Transverse colon (tissue), 4 donors: ENCODE results near the gene MAJIN. TPM values are rescaled to one million over a fixed set of nuclear protein-coding genes. Genes with fewer than 3 reads are reported as not detected.

ENCODE experiments used
- DNase-seq: peaks from one replicate; pipeline ENCODE4 v3.0.0-alpha.2; 2019
- H3K27ac ChIP-seq, 4 donors: fragments of 200-600 bp; sonication (generic); 2 replicates each; pipeline ENCODE4 v1.5.1; 2016 to 2018; ENCODE audit warnings: inconsistent platforms in 4 of 4
- H3K27me3 ChIP-seq: fragments of 200-600 bp; sonication (generic); 2 replicates; pipeline ENCODE4 v1.5.1; 2017; ENCODE audit warnings: inconsistent platforms
- H3K36me3 ChIP-seq, 4 donors: fragments of 200-600 bp; sonication (generic); 2 replicates each; pipeline ENCODE4 v1.5.1; 2017 to 2019; ENCODE audit warnings: inconsistent platforms in 4 of 4
- H3K4me1 ChIP-seq, 4 donors: fragments of 200-600 bp; sonication (generic); 2 replicates each; pipeline ENCODE4 v1.5.1; 2017 to 2020; ENCODE audit warnings: inconsistent platforms in 4 of 4
- H3K4me3 ChIP-seq, 4 donors: fragments of 200-600 bp; sonication (generic); 1 replicate in 1 of 4; 2 replicates in 3 of 4; pipeline versions ENCODE4 v1.5.1 to v1.6.1; 2017 to 2019; ENCODE audit warnings: inconsistent platforms in 4 of 4
- H3K9me3 ChIP-seq, 2 donors: fragments of 200-600 bp; sonication (generic); 2 replicates each; pipeline ENCODE4 v1.5.1; 2017 to 2019; ENCODE audit warnings: inconsistent platforms in 2 of 2
- CTCF ChIP-seq, 5 experiments: fragments of 200-600 bp in 3 of 5; fragments of 450-650 bp in 2 of 5; sonication (generic) in 3 of 5; IDR thresholded peaks; 1 replicate in 2 of 5; 2 replicates in 3 of 5; pipeline ENCODE4 v1.5.1; 2016 to 2017; ENCODE audit warnings: antibody characterized with exemption in 5 of 5, inconsistent platforms in 3 of 5, mild to moderate bottlenecking in 2 of 5, moderate library complexity in 1 of 5
- EP300 ChIP-seq: sonication (generic); formaldehyde crosslinking; IDR thresholded peaks from one replicate; pipeline ENCODE4 v1.6.1; 2017; ENCODE audit warnings: antibody characterized with exemption, low read depth
- POLR2A ChIP-seq: fragments of 450-650 bp; IDR thresholded peaks from one replicate; pipeline ENCODE4 v1.6.1; 2016; ENCODE audit warnings: antibody characterized with exemption, mild to moderate bottlenecking, moderate library complexity
- POLR2AphosphoS5 ChIP-seq, 3 donors: sonication (generic); formaldehyde crosslinking; IDR thresholded peaks; one replicate each; pipeline ENCODE4 v1.6.1; 2016; ENCODE audit warnings: antibody characterized with exemption in 3 of 3
- WGBS, 2 donors: methylation state at CpG; one replicate each; pipeline ENCODE4 v1.1.5; 2018; ENCODE audit warnings: low coverage in 1 of 2; 5-methylcytosine and 5-hydroxymethylcytosine counted together
- in situ Hi-C, 4 donors: fragments of 200-750 bp; cut with MboI; loops; one replicate each; pipeline versions ENCODE4 v1.15.0 to v1.15.1; 2017; ENCODE audit warnings: low sequenced_read_pairs in 3 of 4, low pct_ligation_motif_present in 1 of 4, low pct_unique_long_range_greater_than_20kb in 1 of 4
- intact Hi-C: fragments of 100-400 bp; cut with DNase I; formaldehyde crosslinking; loops from one replicate; pipeline ENCODE4 v1.15.1; 2023; ENCODE audit warnings: low total_unique reads
- total RNA-seq, 4 donors: library from RNA; depleted of rRNA; stranded (reverse); fragments of >200 nt; gene quantifications; one replicate each; pipeline ENCODE4 v1.1.0, GENCODE V29; 2016

MAJIN gene
- total RNA-seq, 4 donors from 2014 or later = not detected

GRCh38 chr11:64903291-64903833, 68.5 kb downstream of the MAJIN start:
- WGBS, 2 donors = 91% methylated on average over 14 of the region's 23 CpGs; no CpG with 5 or more reads in 1 of the 2 donors
- no peak for TF ChIP-seq EP300
- no peak for TF ChIP-seq POLR2AphosphoS5 (IDR thresholded peaks at IDR 0.05)
- no peak for TF ChIP-seq POLR2A
- no peak for TF ChIP-seq CTCF (IDR thresholded peaks at IDR 0.05)
- Histone ChIP-seq H3K27me3 (no peaks in the 10 kb centered on the region), H3K36me3 (peaks cover 0 to 51% (median 23%) of the 10 kb centered on the region in 4 donors), H3K4me3 (no peak overlapping the region), H3K4me1 (no peaks in the 10 kb centered on the region), H3K27ac (no peak overlapping the region), H3K9me3 (no peaks in the 10 kb centered on the region)
- no peak for DNase-seq
- in situ Hi-C loops (no loop called here), intact Hi-C loops (no loop called here)

GRCh38 chr11:64902102-64902900, 69.6 kb downstream of the MAJIN start:
- Histone ChIP-seq H3K9me3 (no peaks in the 10 kb centered on the region), H3K27me3 (no peaks in the 10 kb centered on the region), H3K36me3 (peaks cover 0 to 51% (median 18%) of the 10 kb centered on the region in 4 donors), H3K4me1 (no peaks in the 10 kb centered on the region), H3K4me3 (no peak overlapping the region), H3K27ac (no peak overlapping the region)
- in situ Hi-C loops (no loop called here), intact Hi-C loops (no loop called here)
- WGBS, 2 donors = 84 to 90% methylated on average over 2 to 24 of the region's 30 CpGs
- no peak for DNase-seq
- TF ChIP-seq POLR2AphosphoS5 (IDR thresholded peaks at IDR 0.05) = no peak
- no peak for TF ChIP-seq CTCF (IDR thresholded peaks at IDR 0.05)
- TF ChIP-seq EP300 = no peak
- TF ChIP-seq POLR2A = no peak

- Histone ChIP-seq H3K4me1 (no peaks in the 10 kb centered on the region), H3K9me3 (no peaks in the 10 kb centered on the region), H3K27ac (no peak overlapping the region), H3K27me3 (no peaks in the 10 kb centered on the region), H3K36me3 (peaks cover 0 to 41% (median 11%) of the 10 kb centered on the region in 4 donors), H3K4me3 (no peak overlapping the region)
- in situ Hi-C loops = no loop called here
- intact Hi-C loops = no loop called here
- 94 to 100% methylated on average over 2 to 17 of the region's 17 CpGs for WGBS, 2 donors
- TF ChIP-seq POLR2AphosphoS5 (IDR thresholded peaks at IDR 0.05) (no peak), POLR2A (no peak), CTCF (IDR thresholded peaks at IDR 0.05) (no peak), EP300 (no peak)
- DNase-seq = no peak
These were observed 71.1 kb downstream of the MAJIN start for GRCh38 chr11:64900774-64901173.

GRCh38 chr11:64900263-64900678, 71.6 kb downstream of the MAJIN start:
- no peaks in the 10 kb centered on the region for H3K9me3 ChIP-seq
- WGBS, 2 donors = 81 to 100% methylated on average over 1 to 14 of the region's 14 CpGs
- no peak overlapping the region for H3K27ac ChIP-seq
- no peaks in the 10 kb centered on the region for H3K4me1 ChIP-seq
- no peak overlapping the region for H3K4me3 ChIP-seq
- in situ Hi-C loops = no loop called here
- peaks cover 0 to 41% (median 11%) of the 10 kb centered on the region in 4 donors for H3K36me3 ChIP-seq
- DNase-seq = no peak
- no peaks in the 10 kb centered on the region for H3K27me3 ChIP-seq
- intact Hi-C loops = no loop called here
- TF ChIP-seq POLR2A (no peak), EP300 (no peak), CTCF (IDR thresholded peaks at IDR 0.05) (no peak), POLR2AphosphoS5 (IDR thresholded peaks at IDR 0.05) (no peak)
